A549 (cell line): ENCODE results near the gene PLEKHM2.

ENCODE experiments used
- CEBPB ChIP-seq, 2 experiments: fragments of >200 bp in 1 of 2; sonication (Bioruptor Twin) in 1 of 2; formaldehyde crosslinking in 1 of 2; IDR thresholded peaks; 2 replicates each; pipeline ENCODE4 v1.6.1; 2012 to 2016
- CHD2 ChIP-seq: fragments of 150-350 bp; IDR thresholded peaks from 2 replicates; pipeline ENCODE4 v1.6.1; 2014; ENCODE audit warnings: low read length; ENCODE audit not compliant: partially characterized antibody
- CTCF ChIP-seq: fragments of >200 bp; sonication (Bioruptor Twin); formaldehyde crosslinking; IDR thresholded peaks from 3 replicates; pipeline ENCODE4 v1.5.1; 2016
- EP300 ChIP-seq, 2 experiments: fragments of >200 bp; sonication (Bioruptor Twin); formaldehyde crosslinking; IDR thresholded peaks; 2 replicates in 1 of 2; 3 replicates in 1 of 2; pipeline ENCODE4 v1.6.1; 2016 to 2017
- MAFK ChIP-seq: fragments of 450-650 bp; IDR thresholded peaks from 2 replicates; pipeline ENCODE4 v1.6.1; 2014; ENCODE audit not compliant: partially characterized antibody
- MAX ChIP-seq: IDR thresholded peaks from 2 replicates; pipeline ENCODE4 v1.6.1; 2012
- POLR2A ChIP-seq: IDR thresholded peaks from 2 replicates; pipeline ENCODE4 v1.6.1; 2012; ENCODE audit warnings: mild to moderate bottlenecking, low read length
- RARB ChIP-seq: fragments of 250-450 bp; sonication (Bioruptor Pico); IDR thresholded peaks from 2 replicates; pipeline ENCODE4 v1.8.0; 2021; ENCODE audit warnings: mild to moderate bottlenecking, moderate library complexity

GRCh38 chr1:15669074-15669473, 15.0 kb upstream of the PLEKHM2 start:
- TF ChIP-seq POLR2A (no peak), MAFK (no peak), CTCF (no peak), EP300 (IDR thresholded peaks at IDR 0.05) (no peak), CHD2 (no peak), CEBPB (IDR thresholded peaks at IDR 0.05) (no peak), MAX (no peak), RARB (no peak)
